Adipose tissue (tissue), 3 donors: ENCODE measurements around the gene NAA25. TPM values are rescaled to one million over a fixed set of nuclear protein-coding genes. Genes with fewer than 3 reads are reported as not detected.
A peak's percentile ranks its signal among the peaks of the same experiment; 100 is the strongest.
"Not testable (repeated sequence)": the region's sequence is repeated elsewhere in the genome, so short reads cannot be mapped to it uniquely, and the experiment has no call there.

ENCODE experiments used
- H3K27ac ChIP-seq: one replicate; pipeline ENCODE4 v1.5.1; 2013; ENCODE audit warnings: low read depth, low read length
- WGBS, 3 donors: extraction: QIAGEN DNeasy Blood & Tissue Kit; methylation state at CpG; one replicate each; pipeline ENCODE4 v1.1.7; 2013; 5-methylcytosine and 5-hydroxymethylcytosine counted together
- polyA plus RNA-seq, 3 donors: library from polyadenylated mRNA; stranded (reverse); fragments of 200-250 nt; gene quantifications; one replicate each; pipeline ENCODE4 v1.2.3, GENCODE V29; 2013
- donor health status: healthy with polysubstance abuse.
- donor health status: Bipolar disorder and iron deficiency.
- donor health status: healthy.

NAA25 gene
- polyA plus RNA-seq, 3 donors: 4.0 to 6.5 (median 4.3) TPM

- no peak overlapping the region for H3K27ac ChIP-seq
- 35 to 59% (median 57%) methylated on average over 11 of the region's 11 CpGs for WGBS, 3 donors
Observed at GRCh38 chr12:112121780-112122565, 13.4 kb upstream of the NAA25 start.

GRCh38 chr12:112117685-112118084, 9.1 kb upstream of the NAA25 start:
- 76 to 87% (median 83%) methylated on average over 8 of the region's 8 CpGs for WGBS, 3 donors
- H3K27ac ChIP-seq: no peak overlapping the region

- H3K27ac ChIP-seq: no peak overlapping the region
- WGBS, 3 donors: 40 to 44% (median 44%) methylated on average over 7 of the region's 7 CpGs
Observed at GRCh38 chr12:112116232-112117060, 7.9 kb upstream of the NAA25 start.

GRCh38 chr12:112115259-112116045, 6.9 kb upstream of the NAA25 start:
- WGBS, 3 donors: 90 to 94% (median 94%) methylated on average over 6 of the region's 6 CpGs
- H3K27ac ChIP-seq: no peak overlapping the region

GRCh38 chr12:112112409-112113133, 4.0 kb upstream of the NAA25 start:
- no peak overlapping the region for H3K27ac ChIP-seq
- WGBS, 3 donors: 72 to 91% (median 90%) methylated on average over 6 of the region's 6 CpGs

GRCh38 chr12:112111931-112112330, 3.3 kb upstream of the NAA25 start:
- 71 to 86% (median 73%) methylated on average over 5 of the region's 5 CpGs for WGBS, 3 donors
- no peak overlapping the region for H3K27ac ChIP-seq

GRCh38 chr12:112110787-112111662, 2.4 kb upstream of the NAA25 start:
- not testable (repeated sequence) for H3K27ac ChIP-seq
- 85 to 93% (median 88%) methylated on average over 20 of the region's 20 CpGs for WGBS, 3 donors

- WGBS, 3 donors: 14 to 22% (median 19%) methylated on average over 13 of the region's 13 CpGs
- peak overlapping the region; percentile 47 for H3K27ac ChIP-seq
Observed at GRCh38 chr12:112107306-112108201, 1.0 kb downstream of the NAA25 start.

- 79 to 92% (median 82%) methylated on average over 3 of the region's 3 CpGs for WGBS, 3 donors
- no peak overlapping the region for H3K27ac ChIP-seq
Observed at GRCh38 chr12:112105891-112106290, 2.7 kb downstream of the NAA25 start.

- H3K27ac ChIP-seq: no peak overlapping the region
- 89 to 93% (median 92%) methylated on average over 8 of the region's 8 CpGs for WGBS, 3 donors
Observed at GRCh38 chr12:112103758-112104503, 4.7 kb downstream of the NAA25 start.

- H3K27ac ChIP-seq: not testable (repeated sequence)
- 96 to 97% (median 97%) methylated on average over 19 of the region's 19 CpGs for WGBS, 3 donors
Observed at GRCh38 chr12:112102746-112103145, 5.8 kb downstream of the NAA25 start.

GRCh38 chr12:112102127-112102526, 6.5 kb downstream of the NAA25 start:
- H3K27ac ChIP-seq: no peak overlapping the region
- 98 to 99% (median 99%) methylated on average over 4 of the region's 4 CpGs for WGBS, 3 donors

GRCh38 chr12:112100500-112100899, 8.1 kb downstream of the NAA25 start:
- 97 to 98% (median 98%) methylated on average over 15 of the region's 15 CpGs for WGBS, 3 donors
- H3K27ac ChIP-seq: not testable (repeated sequence)

- H3K27ac ChIP-seq: no peak overlapping the region
Observed at GRCh38 chr12:112097641-112098040, 10.9 kb downstream of the NAA25 start.

GRCh38 chr12:112096667-112097066, 11.9 kb downstream of the NAA25 start:
- H3K27ac ChIP-seq: no peak overlapping the region
- whole genome bisulfite sequencing, 3 donors: 54 to 68% (median 61%) methylated on average over 2 of the region's 2 CpGs

More at GRCh38 chr12:112097641-112098040, 10.9 kb downstream of the NAA25 start:
- WGBS, 3 donors: 89 to 97% (median 96%) methylated on average over 8 of the region's 8 CpGs

GRCh38 chr12:112096070-112096469, 12.5 kb downstream of the NAA25 start:
- H3K27ac ChIP-seq: no peak overlapping the region
